NT2/D1 (cell line): ENCODE results near the gene PLK5.
"Not testable (repeated sequence)": the region's sequence is repeated elsewhere in the genome, so short reads cannot be mapped to it uniquely, and the experiment has no call there.

Experiments
- SUZ12 ChIP-seq: IDR thresholded peaks from 2 replicates; pipeline ENCODE4 v1.6.1; 2011; ENCODE audit not compliant: insufficient read length, insufficient read depth; ENCODE audit errors: extremely low read depth
- YY1 ChIP-seq: IDR thresholded peaks from 2 replicates; pipeline ENCODE4 v1.6.1; 2011; ENCODE audit not compliant: insufficient read length, insufficient read depth
- ZNF274 ChIP-seq: IDR thresholded peaks from 2 replicates; pipeline ENCODE4 v1.6.1; 2011; ENCODE audit warnings: mild to moderate bottlenecking, low read depth, low read length

GRCh38 chr19:1535699-1536098 lies 11.8 kb downstream of the PLK5 start:
- TF ChIP-seq SUZ12, YY1, ZNF274: not testable (repeated sequence)
